ENCODE measurements around the gene CCDC183. TPM values are rescaled to one million over a fixed set of nuclear protein-coding genes. Genes with fewer than 3 reads are reported as not detected.

Gene CCDC183
- total RNA-seq, 1 donor from 2014 or later = 1.2 TPM

DNA sequence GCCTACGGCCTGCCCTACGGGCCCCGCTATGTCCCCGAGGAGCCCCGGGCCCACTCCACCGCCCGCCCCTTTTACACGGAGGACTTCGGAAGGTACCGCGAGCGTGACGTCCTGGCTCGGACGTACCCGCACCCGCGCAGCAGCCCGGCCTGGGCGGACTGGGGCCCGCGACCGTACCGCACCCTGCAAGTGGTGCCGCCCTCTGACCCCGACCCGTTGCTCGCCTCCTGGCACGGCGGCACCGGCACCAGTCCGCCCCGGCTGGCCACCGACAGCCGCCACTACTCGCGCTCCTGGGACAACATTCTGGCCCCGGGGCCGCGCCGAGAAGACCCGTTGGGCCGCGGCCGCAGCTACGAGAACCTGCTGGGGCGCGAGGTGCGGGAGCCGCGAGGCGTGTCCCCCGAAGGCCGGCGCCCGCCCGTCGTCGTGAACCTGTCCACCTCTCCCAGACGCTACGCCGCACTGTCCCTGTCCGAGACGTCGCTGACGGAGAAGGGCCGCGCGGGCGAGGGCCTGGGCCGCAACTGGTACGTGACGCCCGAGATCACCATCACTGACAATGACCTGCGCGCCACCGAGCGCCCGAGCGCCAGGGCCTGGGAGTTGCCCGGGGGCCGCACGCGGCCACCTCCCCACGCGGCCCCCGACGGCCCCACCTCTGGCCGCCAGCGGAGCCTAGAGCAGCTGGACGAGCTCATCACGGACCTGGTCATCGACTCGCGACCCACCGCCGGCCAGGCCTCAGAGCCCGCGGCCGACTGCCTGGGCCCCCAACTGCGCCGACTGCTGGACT, 49.5 kb downstream of the CCDC183 start:
- no peaks in the 10 kb centered on the region for H3K36me3 Mint-ChIP-seq (ENCODE audit: low read depth, unreplicated experiment)
- no peak overlapping the region for H3K27ac Mint-ChIP-seq (ENCODE audit: unreplicated experiment)
- TF ChIP-seq, protein P1, sequence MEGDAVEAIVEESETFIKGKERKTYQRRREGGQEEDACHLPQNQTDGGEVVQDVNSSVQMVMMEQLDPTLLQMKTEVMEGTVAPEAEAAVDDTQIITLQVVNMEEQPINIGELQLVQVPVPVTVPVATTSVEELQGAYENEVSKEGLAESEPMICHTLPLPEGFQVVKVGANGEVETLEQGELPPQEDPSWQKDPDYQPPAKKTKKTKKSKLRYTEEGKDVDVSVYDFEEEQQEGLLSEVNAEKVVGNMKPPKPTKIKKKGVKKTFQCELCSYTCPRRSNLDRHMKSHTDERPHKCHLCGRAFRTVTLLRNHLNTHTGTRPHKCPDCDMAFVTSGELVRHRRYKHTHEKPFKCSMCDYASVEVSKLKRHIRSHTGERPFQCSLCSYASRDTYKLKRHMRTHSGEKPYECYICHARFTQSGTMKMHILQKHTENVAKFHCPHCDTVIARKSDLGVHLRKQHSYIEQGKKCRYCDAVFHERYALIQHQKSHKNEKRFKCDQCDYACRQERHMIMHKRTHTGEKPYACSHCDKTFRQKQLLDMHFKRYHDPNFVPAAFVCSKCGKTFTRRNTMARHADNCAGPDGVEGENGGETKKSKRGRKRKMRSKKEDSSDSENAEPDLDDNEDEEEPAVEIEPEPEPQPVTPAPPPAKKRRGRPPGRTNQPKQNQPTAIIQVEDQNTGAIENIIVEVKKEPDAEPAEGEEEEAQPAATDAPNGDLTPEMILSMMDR (IDR thresholded peaks at IDR 0.05; ENCODE audit: unreplicated experiment) = no peak
- DNase-seq (ENCODE audit: low spot score) = no peak
- H3K9me3 Mint-ChIP-seq (ENCODE audit: unreplicated experiment) = no peaks in the 10 kb centered on the region
- no peaks in the 10 kb centered on the region for H3K4me1 Mint-ChIP-seq (ENCODE audit: unreplicated experiment)
- no peak overlapping the region for H3K4me3 Mint-ChIP-seq (ENCODE audit: unreplicated experiment)
- H3K27me3 Mint-ChIP-seq (ENCODE audit: unreplicated experiment) = peaks cover 6% of the 10 kb centered on the region

GRCh38 chr9:136846376-136847087, 50.4 kb downstream of the CCDC183 start:
- no peak overlapping the region for H3K27ac Mint-ChIP-seq (ENCODE audit: unreplicated experiment)
- no peaks in the 10 kb centered on the region for H3K36me3 Mint-ChIP-seq (ENCODE audit: low read depth, unreplicated experiment)
- H3K27me3 Mint-ChIP-seq (ENCODE audit: unreplicated experiment) = peaks cover 6% of the 10 kb centered on the region
- DNase-seq (ENCODE audit: low spot score) = no peak
- H3K4me1 Mint-ChIP-seq (ENCODE audit: unreplicated experiment) = no peaks in the 10 kb centered on the region
- H3K4me3 Mint-ChIP-seq (ENCODE audit: unreplicated experiment) = no peak overlapping the region
- no peaks in the 10 kb centered on the region for H3K9me3 Mint-ChIP-seq (ENCODE audit: unreplicated experiment)
- TF ChIP-seq, protein P1 (IDR thresholded peaks at IDR 0.05; ENCODE audit: unreplicated experiment) = no peak

GRCh38 chr9:136847088-136847825, 51.1 kb downstream of the CCDC183 start:
- TF ChIP-seq, protein P1 (IDR thresholded peaks at IDR 0.05; ENCODE audit: unreplicated experiment) = no peak
- Mint-ChIP-seq H3K4me1 (ENCODE audit: unreplicated experiment) (no peaks in the 10 kb centered on the region), H3K27me3 (ENCODE audit: unreplicated experiment) (peaks cover 8% of the 10 kb centered on the region), H3K9me3 (ENCODE audit: unreplicated experiment) (no peaks in the 10 kb centered on the region), H3K4me3 (ENCODE audit: unreplicated experiment) (peak overlapping the region; percentile 92), H3K36me3 (ENCODE audit: low read depth, unreplicated experiment) (no peaks in the 10 kb centered on the region), H3K27ac (ENCODE audit: unreplicated experiment) (peak overlapping the region; percentile 42)
- DNase-seq (ENCODE audit: low spot score) = peak; percentile 59

GRCh38 chr9:136847826-136848392, 51.8 kb downstream of the CCDC183 start:
- H3K9me3 Mint-ChIP-seq (ENCODE audit: unreplicated experiment) = no peaks in the 10 kb centered on the region
- H3K27me3 Mint-ChIP-seq (ENCODE audit: unreplicated experiment) = peaks cover 8% of the 10 kb centered on the region
- TF ChIP-seq, protein P1 (IDR thresholded peaks at IDR 0.05; ENCODE audit: unreplicated experiment) = no peak
- H3K4me1 Mint-ChIP-seq (ENCODE audit: unreplicated experiment) = no peaks in the 10 kb centered on the region
- peak; percentile 72 for DNase-seq (ENCODE audit: low spot score)
- H3K36me3 Mint-ChIP-seq (ENCODE audit: low read depth, unreplicated experiment) = no peaks in the 10 kb centered on the region
- H3K4me3 Mint-ChIP-seq (ENCODE audit: unreplicated experiment) = peak overlapping the region; percentile 92
- peak overlapping the region; percentile 42 for H3K27ac Mint-ChIP-seq (ENCODE audit: unreplicated experiment)

All from endothelial cell (in vitro differentiated cells).